ENCODE results near the gene RAF1. TPM values are rescaled to one million over a fixed set of nuclear protein-coding genes. Genes with fewer than 3 reads are reported as not detected.

Gene RAF1
- total and polyA plus RNA-seq, 2 of the 13 experiments (the other 11 are each of a cell fraction or from before 2014, with no cell fraction given): 72.2 to 91.4 TPM

- peak; percentile 12 for FAIRE-seq
- H3K9me3 ChIP-seq (ENCODE audit: low read length): no peaks in the 10 kb centered on the region
- ChIA-PET POLR2A (no interaction called here), CTCF (ENCODE audit: low intra/inter-chr PET ratio, low total read pairs) (no interaction called here)
- H3K4me2 ChIP-seq (ENCODE audit: low read depth, low read length): no peak overlapping the region
- peaks cover 71% of the 10 kb centered on the region for H3K79me2 ChIP-seq (ENCODE audit: insufficient read depth, low read length)
- no peak for DNase-seq (ENCODE audit: low spot score)
- peaks cover 35% of the 10 kb centered on the region for H3K4me1 ChIP-seq (ENCODE audit: insufficient read depth, low read length)
- H4K20me1 ChIP-seq (ENCODE audit: insufficient read depth, low read length): peaks cover 24% of the 10 kb centered on the region
- 46% methylated on average over 4 of the region's 4 CpGs for WGBS (ENCODE audit: low lambda C conversion rate)
- no peak for ATAC-seq
- no peak overlapping the region for H3K9ac ChIP-seq (ENCODE audit: insufficient read depth, low read depth, low read length)
- no peak overlapping the region for H2AFZ ChIP-seq (ENCODE audit: low read length)
- H3K4me3 ChIP-seq (replicated peaks in 1 of 3; ENCODE audit: insufficient read depth in 1 of 3, low read depth in 2 of 3, low read length in 3 of 3): no peak overlapping the region
- intact Hi-C loops (cut with micrococcal nuclease; ENCODE audit: unreplicated experiment): loop anchor here (10.0 kb wide), 1 partner anchor 52 kb away; no protein-coding TSS in a partner anchor
- in situ Hi-C loops (cut with HindIII; ENCODE audit: extremely low pct_ligation_motif_present, low pct_unique_long_range_greater_than_20kb): no loop called here
- peaks cover 2 to 10% of the 10 kb centered on the region in 2 experiments; a peak in 4 of 5 replicates for H3K36me3 ChIP-seq (replicated peaks in 1 of 2; ENCODE audit: control insufficient read depth in 1 of 2, insufficient read depth in 2 of 2, low read length in 2 of 2)
- H3K27ac ChIP-seq (ENCODE audit: extremely low read length, insufficient read depth, low read length): peak overlapping the region; percentile 21
- H3K27me3 ChIP-seq (ENCODE audit: control insufficient read depth in 1 of 2, insufficient read depth in 2 of 2, low read length in 2 of 2): no peaks in the 10 kb centered on the region
- BruUV-seq (replicated peaks): no TSS peak
- TF ChIP-seq UBTF (CRISPR knock-in tag; IDR thresholded peaks at IDR 0.05): no peak
- TF ChIP-seq NFYB (CRISPR knock-in tag; IDR thresholded peaks at IDR 0.05): no peak
- no peak for TF ChIP-seq CBX5 (CRISPR knock-in tag; IDR thresholded peaks at IDR 0.05; ENCODE audit: borderline replicate concordance)
- no peak for TF ChIP-seq ZNF788 (CRISPR knock-in tag; IDR thresholded peaks at IDR 0.05; ENCODE audit: borderline replicate concordance)
- peak; percentile 60; the same call in 1 of the 2 replicates for TF ChIP-seq ZNF652 (CRISPR knock-in tag; IDR thresholded peaks at IDR 0.05; ENCODE audit: borderline replicate concordance, low read depth)
Observed at GRCh38 chr3:12622335-12622734, 41.6 kb downstream of the RAF1 start.

- Histone ChIP-seq H3K4me2 (ENCODE audit: low read depth, low read length) (no peak overlapping the region), H3K4me3 (replicated peaks in 1 of 3; ENCODE audit: insufficient read depth in 1 of 3, low read depth in 2 of 3, low read length in 3 of 3) (no peak overlapping the region), H3K27ac (ENCODE audit: extremely low read length, insufficient read depth, low read length) (peak overlapping the region; percentile 26), H3K9me3 (ENCODE audit: low read length) (no peaks in the 10 kb centered on the region), H3K9ac (ENCODE audit: insufficient read depth, low read depth, low read length) (no peak overlapping the region), H3K36me3 (replicated peaks in 1 of 2; ENCODE audit: control insufficient read depth in 1 of 2, insufficient read depth in 2 of 2, low read length in 2 of 2) (peaks cover 6 to 22% of the 10 kb centered on the region in 2 experiments), H4K20me1 (ENCODE audit: insufficient read depth, low read length) (peaks cover 23% of the 10 kb centered on the region), H3K4me1 (ENCODE audit: insufficient read depth, low read length) (peaks cover 35% of the 10 kb centered on the region), H3K79me2 (ENCODE audit: insufficient read depth, low read length) (peaks cover 60% of the 10 kb centered on the region), H3K27me3 (ENCODE audit: control insufficient read depth in 1 of 2, insufficient read depth in 2 of 2, low read length in 2 of 2) (no peaks in the 10 kb centered on the region), H2AFZ (ENCODE audit: low read length) (no peak overlapping the region)
- intact Hi-C loops (cut with micrococcal nuclease; ENCODE audit: unreplicated experiment): loop anchor here (10.0 kb wide), 1 partner anchor 54 kb away; no protein-coding TSS in a partner anchor
- CTCF ChIA-PET (ENCODE audit: low intra/inter-chr PET ratio, low total read pairs): no interaction called here
- no peak for DNase-seq (ENCODE audit: low spot score)
- TF ChIP-seq HNF4A (CRISPR knock-in tag; IDR thresholded peaks at IDR 0.05) (peak; percentile 9; the same call in 1 of the 2 replicates), HNF4G (IDR thresholded peaks at IDR 0.05; ENCODE audit: borderline replicate concordance, low read depth, low read length) (0 out of 2 replicates have a peak, but pooled peaks have one; percentile 4), HNF4G (CRISPR knock-in tag; IDR thresholded peaks at IDR 0.05; ENCODE audit: borderline replicate concordance, low read depth) (no peak), ZNF367 (CRISPR knock-in tag; IDR thresholded peaks at IDR 0.05; ENCODE audit: borderline replicate concordance) (no peak)
- no TSS peak for BruUV-seq (replicated peaks)
- POLR2A ChIA-PET: no interaction called here
- FAIRE-seq: no peak
- ATAC-seq: no peak
- in situ Hi-C loops (cut with HindIII; ENCODE audit: extremely low pct_ligation_motif_present, low pct_unique_long_range_greater_than_20kb): no loop called here
Observed at GRCh38 chr3:12620729-12621128, 43.2 kb downstream of the RAF1 start.
